Endodermal cell (in vitro differentiated cells): ENCODE results near the gene CYP26B1. TPM values are rescaled to one million over a fixed set of nuclear protein-coding genes. Genes with fewer than 3 reads are reported as not detected.

Experiments used
- DNase-seq: peaks from one replicate; pipeline ENCODE4 v3.0.0-alpha.2; 2017
- H3K27ac ChIP-seq: 2 replicates; pipeline ENCODE4 v1.5.1; 2013; ENCODE audit warnings: mild to moderate bottlenecking, low read depth, low read length, moderate library complexity
- H3K27me3 ChIP-seq: 2 replicates; pipeline ENCODE4 v1.6.1; 2013; ENCODE audit warnings: mild to moderate bottlenecking, low read length, moderate library complexity; ENCODE audit not compliant: insufficient read depth, control insufficient read depth, poor library complexity, severe bottlenecking
- H3K36me3 ChIP-seq: 2 replicates; pipeline ENCODE4 v1.7.0; 2013; ENCODE audit warnings: mild to moderate bottlenecking, low read length, moderate library complexity; ENCODE audit not compliant: control insufficient read depth, insufficient read depth
- H3K4me1 ChIP-seq: one replicate; pipeline ENCODE4 v1.7.0; 2013; ENCODE audit warnings: low read length; ENCODE audit not compliant: control insufficient read depth, insufficient read depth
- H3K4me3 ChIP-seq: 2 replicates; pipeline ENCODE4 v1.5.1; 2013; ENCODE audit warnings: mild to moderate bottlenecking, low read length, moderate library complexity
- H3K9ac ChIP-seq: 2 replicates; pipeline ENCODE4 v1.6.1; 2013; ENCODE audit warnings: mild to moderate bottlenecking, low read length, moderate library complexity; ENCODE audit not compliant: poor library complexity, severe bottlenecking; ENCODE audit errors: extremely low read depth
- H3K9me3 ChIP-seq: 2 replicates; pipeline ENCODE4 v1.6.1; 2013; ENCODE audit warnings: mild to moderate bottlenecking, low read length, moderate library complexity; ENCODE audit not compliant: control insufficient read depth
- H3K27ac Mint-ChIP-seq: 2 replicates; pipeline ENCODE4 v1.8.0; 2020; ENCODE audit warnings: mixed read lengths
- H3K27me3 Mint-ChIP-seq: 2 replicates; pipeline ENCODE4 v1.8.0; 2021; ENCODE audit warnings: mild to moderate bottlenecking, mixed read lengths; ENCODE audit not compliant: insufficient read depth
- H3K36me3 Mint-ChIP-seq: 2 replicates; pipeline ENCODE4 v1.8.0; 2020; ENCODE audit warnings: low read depth, mixed read lengths
- H3K4me1 Mint-ChIP-seq: 2 replicates; pipeline ENCODE4 v1.8.0; 2020; ENCODE audit warnings: mixed read lengths
- H3K4me3 Mint-ChIP-seq: 2 replicates; pipeline ENCODE4 v1.8.0; 2020; ENCODE audit warnings: mild to moderate bottlenecking, moderate library complexity, mixed read lengths
- H3K9me3 Mint-ChIP-seq: 2 replicates; pipeline ENCODE4 v1.8.0; 2020; ENCODE audit warnings: mild to moderate bottlenecking, mixed read lengths
- WGBS, 2 experiments: methylation state at CpG; one replicate each; pipeline versions ENCODE4 v1.1.5 to v1.1.7; 2013; ENCODE audit warnings: missing lambda C conversion rate in 2 of 2, mixed read lengths in 1 of 2; ENCODE audit not compliant: insufficient coverage in 1 of 2, insufficient read length in 1 of 2; 5-methylcytosine and 5-hydroxymethylcytosine counted together
- total RNA-seq, 2 donors: library from RNA; stranded (reverse); fragmentation: NEBNext Ultra II Directional in 1 of 2; extraction: Animal tissue kit (Norgen Biotek cat#: 25700) in 1 of 2; gene quantifications; 2 replicates in 1 of 2; 3 replicates in 1 of 2; pipeline ENCODE4 v1.2.1, GENCODE V29; 2021
- TF ChIP-seq, protein P1 (sequence below): fragments of 200-600 bp; sonication (generic); conservative IDR thresholded peaks from 2 replicates; pipeline ENCODE4 v1.5.0; 2021; ENCODE audit warnings: antibody characterized with exemption, mild to moderate bottlenecking

CYP26B1 gene
- total RNA-seq, 2 donors from 2014 or later = 0.09 to 0.91 TPM

DNA sequence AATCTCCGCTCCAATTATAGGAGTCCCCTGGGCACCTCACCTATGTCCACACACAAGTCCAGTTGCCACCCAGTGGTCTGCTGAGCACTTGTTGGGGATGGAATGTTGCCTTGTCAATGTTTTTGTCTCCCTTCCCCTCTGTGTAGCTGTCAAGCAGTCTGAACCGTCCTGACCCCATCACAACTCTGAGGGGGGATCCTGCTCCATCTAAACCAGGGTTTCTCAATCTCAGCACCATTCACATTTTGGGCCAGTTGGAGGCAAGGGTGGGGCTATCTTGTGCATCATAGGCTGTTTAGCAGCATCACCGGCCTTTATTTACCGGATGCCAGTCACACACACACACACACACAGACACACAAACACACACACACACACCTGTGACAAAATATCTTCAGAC, 53.0 kb downstream of the CYP26B1 start:
- TF ChIP-seq, protein P1, sequence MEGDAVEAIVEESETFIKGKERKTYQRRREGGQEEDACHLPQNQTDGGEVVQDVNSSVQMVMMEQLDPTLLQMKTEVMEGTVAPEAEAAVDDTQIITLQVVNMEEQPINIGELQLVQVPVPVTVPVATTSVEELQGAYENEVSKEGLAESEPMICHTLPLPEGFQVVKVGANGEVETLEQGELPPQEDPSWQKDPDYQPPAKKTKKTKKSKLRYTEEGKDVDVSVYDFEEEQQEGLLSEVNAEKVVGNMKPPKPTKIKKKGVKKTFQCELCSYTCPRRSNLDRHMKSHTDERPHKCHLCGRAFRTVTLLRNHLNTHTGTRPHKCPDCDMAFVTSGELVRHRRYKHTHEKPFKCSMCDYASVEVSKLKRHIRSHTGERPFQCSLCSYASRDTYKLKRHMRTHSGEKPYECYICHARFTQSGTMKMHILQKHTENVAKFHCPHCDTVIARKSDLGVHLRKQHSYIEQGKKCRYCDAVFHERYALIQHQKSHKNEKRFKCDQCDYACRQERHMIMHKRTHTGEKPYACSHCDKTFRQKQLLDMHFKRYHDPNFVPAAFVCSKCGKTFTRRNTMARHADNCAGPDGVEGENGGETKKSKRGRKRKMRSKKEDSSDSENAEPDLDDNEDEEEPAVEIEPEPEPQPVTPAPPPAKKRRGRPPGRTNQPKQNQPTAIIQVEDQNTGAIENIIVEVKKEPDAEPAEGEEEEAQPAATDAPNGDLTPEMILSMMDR = no peak
- Mint-ChIP-seq H3K4me1 (no peaks in the 10 kb centered on the region), H3K4me3 (no peak overlapping the region), H3K27me3 (peaks cover 2% of the 10 kb centered on the region), H3K27ac (no peak overlapping the region), H3K36me3 (no peaks in the 10 kb centered on the region), H3K9me3 (no peaks in the 10 kb centered on the region)
- no peak overlapping the region for H3K4me3 ChIP-seq
- no peaks in the 10 kb centered on the region for H3K4me1 ChIP-seq
- no peaks in the 10 kb centered on the region for H3K27me3 ChIP-seq
- peak; percentile 12 for DNase-seq
- no peaks in the 10 kb centered on the region for H3K9me3 ChIP-seq
- H3K36me3 ChIP-seq = no peaks in the 10 kb centered on the region
- no peak overlapping the region for H3K9ac ChIP-seq
- H3K27ac ChIP-seq = no peak overlapping the region
- 87 to 90% methylated on average over 4 of the region's 4 CpGs for WGBS, 2 experiments

- H3K4me3 Mint-ChIP-seq = no peak overlapping the region
- no peaks in the 10 kb centered on the region for H3K9me3 Mint-ChIP-seq
- no peaks in the 10 kb centered on the region for H3K27me3 ChIP-seq
- H3K36me3 ChIP-seq = no peaks in the 10 kb centered on the region
- H3K4me1 ChIP-seq = no peaks in the 10 kb centered on the region
- H3K27ac Mint-ChIP-seq = no peak overlapping the region
- peak; percentile 20 for DNase-seq
- H3K9me3 ChIP-seq = no peaks in the 10 kb centered on the region
- TF ChIP-seq, protein P1 = no peak
- peaks cover 4% of the 10 kb centered on the region for H3K27me3 Mint-ChIP-seq
- 88 to 97% methylated on average over 6 of the region's 6 CpGs for WGBS, 2 experiments
- no peak overlapping the region for H3K9ac ChIP-seq
- H3K27ac ChIP-seq = no peak overlapping the region
- no peaks in the 10 kb centered on the region for H3K36me3 Mint-ChIP-seq
- no peak overlapping the region for H3K4me3 ChIP-seq
- no peaks in the 10 kb centered on the region for H3K4me1 Mint-ChIP-seq
These were observed 55.6 kb downstream of the CYP26B1 start for GRCh38 chr2:72092111-72092510.

DNA sequence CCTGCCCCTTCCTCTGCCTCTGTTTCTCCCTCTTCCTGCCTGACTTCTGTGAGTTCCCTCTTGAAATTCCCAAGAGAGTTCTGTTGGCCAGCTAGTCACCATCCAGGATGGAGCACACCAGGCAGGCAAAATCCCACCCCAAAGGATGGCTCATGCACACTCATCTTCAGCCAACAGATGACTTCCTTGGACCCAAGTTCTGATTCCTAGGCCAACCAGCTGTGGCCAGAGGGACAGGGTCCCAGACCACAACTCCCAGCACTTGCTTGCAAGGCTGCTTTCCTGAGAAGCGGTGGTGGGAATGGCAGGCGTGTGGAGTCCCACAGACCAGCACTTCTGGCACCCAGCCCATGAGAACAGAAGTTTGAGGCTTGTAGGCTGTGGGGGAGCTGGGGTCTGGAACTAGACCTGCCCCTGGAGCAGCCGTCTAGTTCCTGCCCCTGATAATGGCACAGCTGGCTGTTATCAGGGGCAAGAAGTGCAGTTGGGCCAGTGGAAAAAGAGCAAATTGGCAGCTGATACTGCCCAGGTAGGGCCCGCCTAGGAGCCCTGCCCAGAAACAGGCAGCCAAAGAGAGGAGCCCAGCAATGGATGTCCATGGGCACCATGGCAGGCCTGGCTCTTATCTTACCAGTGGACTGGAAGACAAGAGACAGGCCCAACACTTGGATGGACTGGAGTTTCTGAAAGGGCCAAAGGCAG, 56.7 kb downstream of the CYP26B1 start:
- Histone ChIP-seq H3K36me3 (no peaks in the 10 kb centered on the region), H3K9ac (no peak overlapping the region), H3K4me1 (no peaks in the 10 kb centered on the region), H3K27ac (no peak overlapping the region), H3K4me3 (no peak overlapping the region), H3K9me3 (no peaks in the 10 kb centered on the region), H3K27me3 (no peaks in the 10 kb centered on the region)
- 92 to 100% methylated on average over 3 to 4 of the region's 4 CpGs for WGBS, 2 experiments
- Mint-ChIP-seq H3K27ac (no peak overlapping the region), H3K27me3 (peaks cover 1% of the 10 kb centered on the region), H3K9me3 (no peaks in the 10 kb centered on the region), H3K4me3 (no peak overlapping the region), H3K36me3 (no peaks in the 10 kb centered on the region), H3K4me1 (no peaks in the 10 kb centered on the region)
- TF ChIP-seq, protein P1 = no peak
- DNase-seq = peak; percentile 17
